ENCODE measurements around the gene MAP2K4. TPM values are rescaled to one million over a fixed set of nuclear protein-coding genes. Genes with fewer than 3 reads are reported as not detected.

Gene MAP2K4
- total and polyA plus RNA-seq, 2 donors (not counting 1 experiment from before 2014, with no cell fraction given) = 6.2 to 44.8 TPM

GRCh38 chr17:12134101-12134500 is 113.4 kb downstream of the MAP2K4 start:
- Histone ChIP-seq H3K27ac (ENCODE audit: low read length in 2 of 2) (no peak overlapping the region), H3K27me3 (replicated peaks in 1 of 4; ENCODE audit: control extremely low read depth in 1 of 4, control insufficient read depth in 3 of 4, insufficient read depth in 4 of 4, low read length in 3 of 4) (no peaks in the 10 kb centered on the region), H3K36me3 (replicated peaks in 1 of 2; ENCODE audit: control extremely low read depth in 1 of 2, control insufficient read depth in 1 of 2, extremely low read depth in 1 of 2, insufficient read depth in 2 of 2, low read length in 1 of 2) (peaks cover 4 to 28% of the 10 kb centered on the region in 2 experiments), H3K79me2 (ENCODE audit: control insufficient read depth, insufficient read depth, low read length) (no peaks in the 10 kb centered on the region), H3K4me2 (replicated peaks; ENCODE audit: low read depth, low read length, poor library complexity, severe bottlenecking) (no peak overlapping the region), H3K4me1 (ENCODE audit: control insufficient read depth in 2 of 2, insufficient read depth in 2 of 2, low read length in 2 of 2) (no peaks in the 10 kb centered on the region), H4K20me1 (ENCODE audit: control insufficient read depth, insufficient read depth, low read length, poor library complexity, severe bottlenecking) (no peaks in the 10 kb centered on the region), H2AFZ (ENCODE audit: insufficient read depth, low read depth, low read length, poor library complexity, severe bottlenecking) (no peak overlapping the region), H3K9me3 (ENCODE audit: control extremely low read depth in 1 of 3, control insufficient read depth in 2 of 3, insufficient read depth in 1 of 3, low read length in 2 of 3) (peaks cover 0 to 10% (median 7%) of the 10 kb centered on the region in 3 donors), H3K9ac (ENCODE audit: low read length) (no peak overlapping the region), H3K4me3 (ENCODE audit: control extremely low read depth in 1 of 5, extremely low read depth in 1 of 5, insufficient read depth in 1 of 5, low read depth in 2 of 5, low read length in 4 of 5) (no peak overlapping the region)
- ATAC-seq (ENCODE audit: low read depth) (no peak), DNase-seq (no peak)
- Mint-ChIP-seq H3K9me3 (ENCODE audit: insufficient read depth) (peaks cover 5% of the 10 kb centered on the region), H3K4me1 (no peaks in the 10 kb centered on the region), H3K4me3 (no peak overlapping the region), H3K27ac (no peak overlapping the region), H3K27me3 (no peaks in the 10 kb centered on the region)
- intact Hi-C loops (cut with micrococcal nuclease) = no loop called here
- ChIA-PET CTCF (no interaction called here), POLR2A (no interaction called here)
- no CpG with 5 or more reads among the region's 3 CpGs for WGBS (ENCODE audit: insufficient coverage)
- TF ChIP-seq EZH2 (IDR thresholded peaks at IDR 0.05; ENCODE audit: borderline replicate concordance, insufficient read depth, low read depth, low read length, poor library complexity, severe bottlenecking) (no peak), CTCF (IDR thresholded peaks at IDR 0.05) (no peak)

- no peak overlapping the region for H3K4me3 ChIP-seq (ENCODE audit: control extremely low read depth in 1 of 5, extremely low read depth in 1 of 5, insufficient read depth in 1 of 5, low read depth in 2 of 5, low read length in 4 of 5)
- H3K4me1 ChIP-seq (ENCODE audit: control insufficient read depth in 2 of 2, insufficient read depth in 2 of 2, low read length in 2 of 2) = no peaks in the 10 kb centered on the region
- no peak overlapping the region for H3K4me2 ChIP-seq (replicated peaks; ENCODE audit: low read depth, low read length, poor library complexity, severe bottlenecking)
- H2AFZ ChIP-seq (ENCODE audit: insufficient read depth, low read depth, low read length, poor library complexity, severe bottlenecking) = no peak overlapping the region
- peaks cover 4 to 23% of the 10 kb centered on the region in 2 experiments for H3K36me3 ChIP-seq (replicated peaks in 1 of 2; ENCODE audit: control extremely low read depth in 1 of 2, control insufficient read depth in 1 of 2, extremely low read depth in 1 of 2, insufficient read depth in 2 of 2, low read length in 1 of 2)
- ATAC-seq (ENCODE audit: low read depth) (no peak), DNase-seq (no peak)
- H3K27me3 ChIP-seq (replicated peaks in 1 of 4; ENCODE audit: control extremely low read depth in 1 of 4, control insufficient read depth in 3 of 4, insufficient read depth in 4 of 4, low read length in 3 of 4) = no peaks in the 10 kb centered on the region
- no peak overlapping the region for H3K27ac ChIP-seq (ENCODE audit: low read length in 2 of 2)
- no peak overlapping the region for H3K27ac Mint-ChIP-seq
- intact Hi-C loops (cut with micrococcal nuclease) = no loop called here
- peaks cover 0 to 10% (median 7%) of the 10 kb centered on the region in 3 donors for H3K9me3 ChIP-seq (ENCODE audit: control extremely low read depth in 1 of 3, control insufficient read depth in 2 of 3, insufficient read depth in 1 of 3, low read length in 2 of 3)
- H3K27me3 Mint-ChIP-seq = no peaks in the 10 kb centered on the region
- TF ChIP-seq EZH2 (IDR thresholded peaks at IDR 0.05; ENCODE audit: borderline replicate concordance, insufficient read depth, low read depth, low read length, poor library complexity, severe bottlenecking) (no peak), CTCF (IDR thresholded peaks at IDR 0.05) (no peak)
- no peaks in the 10 kb centered on the region for H4K20me1 ChIP-seq (ENCODE audit: control insufficient read depth, insufficient read depth, low read length, poor library complexity, severe bottlenecking)
- no peaks in the 10 kb centered on the region for H3K4me1 Mint-ChIP-seq
- no peak overlapping the region for H3K4me3 Mint-ChIP-seq
- H3K9ac ChIP-seq (ENCODE audit: low read length) = no peak overlapping the region
- H3K79me2 ChIP-seq (ENCODE audit: control insufficient read depth, insufficient read depth, low read length) = no peaks in the 10 kb centered on the region
- peaks cover 5% of the 10 kb centered on the region for H3K9me3 Mint-ChIP-seq (ENCODE audit: insufficient read depth)
- ChIA-PET POLR2A (no interaction called here), CTCF (no interaction called here)
These were observed 113.9 kb downstream of the MAP2K4 start for GRCh38 chr17:12134587-12134986.

Measured in B cell (primary cell).